ENCODE results near the gene ALDH3B1.
"Not testable (repeated sequence)": the region's sequence is repeated elsewhere in the genome, so short reads cannot be mapped to it uniquely, and the experiment has no call there.

GRCh38 chr11:67982255-67982857, 27.8 kb upstream of the ALDH3B1 start:
- TF ChIP-seq CTCF, POLR2A (IDR thresholded peaks at IDR 0.05): not testable (repeated sequence)

Data from lower leg skin (tissue), 3 donors.